Measurements from ENCODE around the gene ACTL7A.

ACTL7A gene

GRCh38 chr9:108861464-108861863 lies 602 bp upstream of the ACTL7A start:
- H3K4me3 ChIP-seq (replicated peaks; ENCODE audit: insufficient read depth, low read length) = no peak overlapping the region
- no peak for DNase-seq (ENCODE audit: low read depth in 1 of 2, low spot score in 1 of 2)
- H3K27me3 ChIP-seq (ENCODE audit: insufficient read depth, poor library complexity, severe bottlenecking) = no peaks in the 10 kb centered on the region
- TF ChIP-seq POLR2AphosphoS5 (IDR thresholded peaks at IDR 0.05; ENCODE audit: low read depth) = no peak
- no peak for TF ChIP-seq GABPA (IDR thresholded peaks at IDR 0.05; ENCODE audit: low read depth)
- TF ChIP-seq SPI1 (IDR thresholded peaks at IDR 0.05; ENCODE audit: borderline replicate concordance, low read depth) = no peak
- TF ChIP-seq CTCF (IDR thresholded peaks at IDR 0.05; ENCODE audit: insufficient read depth, low read length) = no peak
- TF ChIP-seq, protein P1, sequence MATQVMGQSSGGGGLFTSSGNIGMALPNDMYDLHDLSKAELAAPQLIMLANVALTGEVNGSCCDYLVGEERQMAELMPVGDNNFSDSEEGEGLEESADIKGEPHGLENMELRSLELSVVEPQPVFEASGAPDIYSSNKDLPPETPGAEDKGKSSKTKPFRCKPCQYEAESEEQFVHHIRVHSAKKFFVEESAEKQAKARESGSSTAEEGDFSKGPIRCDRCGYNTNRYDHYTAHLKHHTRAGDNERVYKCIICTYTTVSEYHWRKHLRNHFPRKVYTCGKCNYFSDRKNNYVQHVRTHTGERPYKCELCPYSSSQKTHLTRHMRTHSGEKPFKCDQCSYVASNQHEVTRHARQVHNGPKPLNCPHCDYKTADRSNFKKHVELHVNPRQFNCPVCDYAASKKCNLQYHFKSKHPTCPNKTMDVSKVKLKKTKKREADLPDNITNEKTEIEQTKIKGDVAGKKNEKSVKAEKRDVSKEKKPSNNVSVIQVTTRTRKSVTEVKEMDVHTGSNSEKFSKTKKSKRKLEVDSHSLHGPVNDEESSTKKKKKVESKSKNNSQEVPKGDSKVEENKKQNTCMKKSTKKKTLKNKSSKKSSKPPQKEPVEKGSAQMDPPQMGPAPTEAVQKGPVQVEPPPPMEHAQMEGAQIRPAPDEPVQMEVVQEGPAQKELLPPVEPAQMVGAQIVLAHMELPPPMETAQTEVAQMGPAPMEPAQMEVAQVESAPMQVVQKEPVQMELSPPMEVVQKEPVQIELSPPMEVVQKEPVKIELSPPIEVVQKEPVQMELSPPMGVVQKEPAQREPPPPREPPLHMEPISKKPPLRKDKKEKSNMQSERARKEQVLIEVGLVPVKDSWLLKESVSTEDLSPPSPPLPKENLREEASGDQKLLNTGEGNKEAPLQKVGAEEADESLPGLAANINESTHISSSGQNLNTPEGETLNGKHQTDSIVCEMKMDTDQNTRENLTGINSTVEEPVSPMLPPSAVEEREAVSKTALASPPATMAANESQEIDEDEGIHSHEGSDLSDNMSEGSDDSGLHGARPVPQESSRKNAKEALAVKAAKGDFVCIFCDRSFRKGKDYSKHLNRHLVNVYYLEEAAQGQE (IDR thresholded peaks at IDR 0.05; ENCODE audit: insufficient replicate concordance, low read depth) = no peak
- no peak overlapping the region for H3K27ac ChIP-seq (replicated peaks)

- DNase-seq (ENCODE audit: low read depth in 1 of 2, low spot score in 1 of 2) = no peak
- Histone ChIP-seq H3K27me3 (ENCODE audit: insufficient read depth, poor library complexity, severe bottlenecking) (no peaks in the 10 kb centered on the region), H3K4me3 (replicated peaks; ENCODE audit: insufficient read depth, low read length) (no peak overlapping the region), H3K27ac (replicated peaks) (no peak overlapping the region)
- TF ChIP-seq CTCF (IDR thresholded peaks at IDR 0.05; ENCODE audit: insufficient read depth, low read length) = no peak
- TF ChIP-seq, protein P1 (IDR thresholded peaks at IDR 0.05; ENCODE audit: insufficient replicate concordance, low read depth) = no peak
- TF ChIP-seq GABPA (IDR thresholded peaks at IDR 0.05; ENCODE audit: low read depth) = no peak
- no peak for TF ChIP-seq POLR2AphosphoS5 (IDR thresholded peaks at IDR 0.05; ENCODE audit: low read depth)
- no peak for TF ChIP-seq SPI1 (IDR thresholded peaks at IDR 0.05; ENCODE audit: borderline replicate concordance, low read depth)
Measured at GRCh38 chr9:108863891-108864290, 1.8 kb downstream of the ACTL7A start.

- no peaks in the 10 kb centered on the region for H3K27me3 ChIP-seq (ENCODE audit: insufficient read depth, poor library complexity, severe bottlenecking)
- no peak overlapping the region for H3K27ac ChIP-seq (replicated peaks)
- DNase-seq (ENCODE audit: low read depth in 1 of 2, low spot score in 1 of 2) = no peak
- TF ChIP-seq, protein P1 (IDR thresholded peaks at IDR 0.05; ENCODE audit: insufficient replicate concordance, low read depth) = no peak
- no peak overlapping the region for H3K4me3 ChIP-seq (replicated peaks; ENCODE audit: insufficient read depth, low read length)
Measured at GRCh38 chr9:108864446-108864845, 2.4 kb downstream of the ACTL7A start.

GRCh38 chr9:108865037-108865436 lies 3.0 kb downstream of the ACTL7A start:
- Histone ChIP-seq H3K27ac (replicated peaks) (no peak overlapping the region), H3K4me3 (replicated peaks; ENCODE audit: insufficient read depth, low read length) (no peak overlapping the region), H3K27me3 (ENCODE audit: insufficient read depth, poor library complexity, severe bottlenecking) (no peaks in the 10 kb centered on the region)
- no peak for TF ChIP-seq GABPA (IDR thresholded peaks at IDR 0.05; ENCODE audit: low read depth)
- TF ChIP-seq CTCF (IDR thresholded peaks at IDR 0.05; ENCODE audit: insufficient read depth, low read length) = no peak
- TF ChIP-seq, protein P1 (IDR thresholded peaks at IDR 0.05; ENCODE audit: insufficient replicate concordance, low read depth) = no peak
- no peak for TF ChIP-seq SPI1 (IDR thresholded peaks at IDR 0.05; ENCODE audit: borderline replicate concordance, low read depth)
- TF ChIP-seq POLR2AphosphoS5 (IDR thresholded peaks at IDR 0.05; ENCODE audit: low read depth) = no peak
- no peak for DNase-seq (ENCODE audit: low read depth in 1 of 2, low spot score in 1 of 2)
